Measurements from ENCODE around the gene SFXN5. TPM values are rescaled to one million over a fixed set of nuclear protein-coding genes. Genes with fewer than 3 reads are reported as not detected.

SFXN5 gene
- total RNA-seq, 1 experiment from 2014 or later: 27.8 TPM

- POLR2A ChIA-PET: interaction anchor here (0.6 kb wide), 1 partner anchor 83 kb away, joined by 12 read pairs; no protein-coding TSS in a partner anchor
- TF ChIP-seq REST (IDR thresholded peaks at IDR 0.05; ENCODE audit: insufficient read depth in 1 of 2, low read depth in 2 of 2, low read length in 1 of 2): no peak
- TF ChIP-seq, protein P1, sequence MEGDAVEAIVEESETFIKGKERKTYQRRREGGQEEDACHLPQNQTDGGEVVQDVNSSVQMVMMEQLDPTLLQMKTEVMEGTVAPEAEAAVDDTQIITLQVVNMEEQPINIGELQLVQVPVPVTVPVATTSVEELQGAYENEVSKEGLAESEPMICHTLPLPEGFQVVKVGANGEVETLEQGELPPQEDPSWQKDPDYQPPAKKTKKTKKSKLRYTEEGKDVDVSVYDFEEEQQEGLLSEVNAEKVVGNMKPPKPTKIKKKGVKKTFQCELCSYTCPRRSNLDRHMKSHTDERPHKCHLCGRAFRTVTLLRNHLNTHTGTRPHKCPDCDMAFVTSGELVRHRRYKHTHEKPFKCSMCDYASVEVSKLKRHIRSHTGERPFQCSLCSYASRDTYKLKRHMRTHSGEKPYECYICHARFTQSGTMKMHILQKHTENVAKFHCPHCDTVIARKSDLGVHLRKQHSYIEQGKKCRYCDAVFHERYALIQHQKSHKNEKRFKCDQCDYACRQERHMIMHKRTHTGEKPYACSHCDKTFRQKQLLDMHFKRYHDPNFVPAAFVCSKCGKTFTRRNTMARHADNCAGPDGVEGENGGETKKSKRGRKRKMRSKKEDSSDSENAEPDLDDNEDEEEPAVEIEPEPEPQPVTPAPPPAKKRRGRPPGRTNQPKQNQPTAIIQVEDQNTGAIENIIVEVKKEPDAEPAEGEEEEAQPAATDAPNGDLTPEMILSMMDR (IDR thresholded peaks at IDR 0.05): no peak
- no peaks in the 10 kb centered on the region for H3K4me1 ChIP-seq (ENCODE audit: control insufficient read depth, insufficient read depth, low read length)
- intact Hi-C loops (cut with micrococcal nuclease; ENCODE audit: unreplicated experiment): no loop called here
- ATAC-seq: no peak
- H3K27me3 ChIP-seq (ENCODE audit: control insufficient read depth, insufficient read depth, low read length): no peaks in the 10 kb centered on the region
- no peaks in the 10 kb centered on the region for H3K9me3 ChIP-seq (ENCODE audit: control insufficient read depth, insufficient read depth, low read depth, low read length)
- BruUV-seq (replicated peaks): no TSS peak
- DNase-seq (ENCODE audit: low read depth, low spot score): no peak
- no peaks in the 10 kb centered on the region for H3K36me3 ChIP-seq (ENCODE audit: control insufficient read depth, insufficient read depth, low read length)
- H3K4me3 ChIP-seq (ENCODE audit: low read depth in 2 of 2, low read length in 2 of 2): no peak overlapping the region
- in situ Hi-C loops (cut with HindIII; ENCODE audit: low pct_unique_long_range_greater_than_20kb, low sequenced_read_pairs): no loop called here
- no peak overlapping the region for H3K27ac ChIP-seq (ENCODE audit: low read length)
- CTCF ChIA-PET: no interaction called here
These were observed 8.1 kb upstream of the SFXN5 start for GRCh38 chr2:73079636-73080035.

GRCh38 chr2:73078457-73079411 lies 7.2 kb upstream of the SFXN5 start:
- in situ Hi-C loops (cut with HindIII; ENCODE audit: low pct_unique_long_range_greater_than_20kb, low sequenced_read_pairs) (no loop called here), intact Hi-C loops (cut with micrococcal nuclease; ENCODE audit: unreplicated experiment) (no loop called here)
- no peak for ATAC-seq
- no peaks in the 10 kb centered on the region for H3K9me3 ChIP-seq (ENCODE audit: control insufficient read depth, insufficient read depth, low read depth, low read length)
- no peaks in the 10 kb centered on the region for H3K36me3 ChIP-seq (ENCODE audit: control insufficient read depth, insufficient read depth, low read length)
- BruUV-seq (replicated peaks): no TSS peak
- no peak overlapping the region for H3K27ac ChIP-seq (ENCODE audit: low read length)
- no peaks in the 10 kb centered on the region for H3K27me3 ChIP-seq (ENCODE audit: control insufficient read depth, insufficient read depth, low read length)
- no peaks in the 10 kb centered on the region for H3K4me1 ChIP-seq (ENCODE audit: control insufficient read depth, insufficient read depth, low read length)
- no peak for TF ChIP-seq POLR2AphosphoS5 (IDR thresholded peaks at IDR 0.05; ENCODE audit: low read depth, low read length)
- no peak for TF ChIP-seq REST (IDR thresholded peaks at IDR 0.05; ENCODE audit: insufficient read depth in 1 of 2, low read depth in 2 of 2, low read length in 1 of 2)
- no peak for TF ChIP-seq SIN3A (IDR thresholded peaks at IDR 0.05; ENCODE audit: borderline replicate concordance, insufficient read depth, low read depth, low read length)
- POLR2A ChIA-PET: no interaction called here
- CTCF ChIA-PET: no interaction called here
- DNase-seq (ENCODE audit: low read depth, low spot score): no peak
- no peak overlapping the region for H3K4me3 ChIP-seq (ENCODE audit: low read depth in 2 of 2, low read length in 2 of 2)

Measured in Panc1 (cell line).